GM12878 (cell line): ENCODE results near the gene AADAT. TPM values are rescaled to one million over a fixed set of nuclear protein-coding genes. Genes with fewer than 3 reads are reported as not detected.
"Not testable (repeated sequence)": the region's sequence is repeated elsewhere in the genome, so short reads cannot be mapped to it uniquely, and the experiment has no call there.

Experiments used
- ATAC-seq: fragments of 200-7000 bp; cut with Tn5 transposase; 3 replicates; pipeline ENCODE4 v1.9.1; 2020; ENCODE audit warnings: mild to moderate bottlenecking, moderate library complexity
- BruUV-seq: library from RNA; stranded (reverse); fragments of 400-500 nt; replicated peaks from 2 replicates; lab custom pipeline; 2021; lab: Mats Ljungman, UMichigan
- CTCF ChIA-PET: fragments of 300-600 bp; sonication (Branson Sonifier 250); formaldehyde crosslinking; extraction: SDS; loops from one replicate; lab custom pipeline; 2021; ENCODE audit warnings: inconsistent platforms; lab: Yijun Ruan, JAX
- POLR2A ChIA-PET: fragments of 350-600 bp; formaldehyde crosslinking; extraction: SDS; loops from one replicate; lab custom pipeline; 2021; ENCODE audit warnings: inconsistent platforms; lab: Charles Lee
- RAD21 ChIA-PET: fragments of 300-600 bp; sonication (Branson Sonifier 250); formaldehyde crosslinking; loops from one replicate; lab custom pipeline; 2023; ENCODE audit warnings: antibody characterized with exemption; ENCODE audit not compliant: unreplicated experiment; lab: Charles Lee
- SMC1A ChIA-PET: fragments of 300-600 bp; sonication (Branson Sonifier 250); formaldehyde crosslinking; loops from one replicate; lab custom pipeline; 2023; ENCODE audit not compliant: unreplicated experiment, uncharacterized antibody; lab: Charles Lee
- DNase-seq: peaks from one replicate; pipeline ENCODE4 v3.0.0-alpha.2; 2011; ENCODE audit warnings: low read depth, low spot score
- FAIRE-seq: peaks from 3 replicates; lab custom pipeline; 2011; peaks lifted over from hg19 to GRCh38; lab: Jason Lieb, UNC
- H2AFZ ChIP-seq: 2 replicates; pipeline ENCODE4 v1.6.0; 2011; ENCODE audit warnings: low read depth, low read length, control low read depth; ENCODE audit not compliant: control insufficient read depth
- H3K27ac ChIP-seq: 2 replicates; pipeline ENCODE4 v1.5.1; 2011; ENCODE audit warnings: control low read depth; ENCODE audit not compliant: control insufficient read depth, insufficient read depth
- H3K27me3 ChIP-seq, 2 experiments: replicated peaks in 1 of 2; 2 replicates each; pipeline versions ENCODE4 v1.6.0 to v1.6.1; 2011; ENCODE audit warnings: low read length in 1 of 2; ENCODE audit not compliant: control insufficient read depth in 2 of 2, insufficient read depth in 2 of 2
- H3K36me3 ChIP-seq, 2 experiments: 2 replicates each; pipeline ENCODE4 v1.5.1; 2011; ENCODE audit warnings: low read length in 1 of 2; ENCODE audit not compliant: control insufficient read depth in 2 of 2, insufficient read depth in 2 of 2
- H3K4me1 ChIP-seq: 2 replicates; pipeline ENCODE4 v1.6.1; 2011; ENCODE audit warnings: mild to moderate bottlenecking, low read length, moderate library complexity, mixed read lengths; ENCODE audit not compliant: control insufficient read depth, insufficient read depth
- H3K4me2 ChIP-seq: 2 replicates; pipeline ENCODE4 v1.6.0; 2011; ENCODE audit warnings: control low read depth; ENCODE audit not compliant: control insufficient read depth, insufficient read depth
- H3K4me3 ChIP-seq: fragments of 200-600 bp; sonication (generic); 2 replicates; pipeline ENCODE4 v1.5.1; 2016
- H3K79me2 ChIP-seq: 2 replicates; pipeline ENCODE4 v1.6.0; 2011; ENCODE audit warnings: low read length; ENCODE audit not compliant: control insufficient read depth, insufficient read depth
- H3K9ac ChIP-seq: 2 replicates; pipeline ENCODE4 v1.8.0; 2011; ENCODE audit warnings: low read length, control low read depth, mixed read lengths; ENCODE audit not compliant: control insufficient read depth, insufficient read depth
- H3K9me3 ChIP-seq: replicated peaks from 3 replicates; pipeline ENCODE4 v1.5.1; 2011; ENCODE audit warnings: mild to moderate bottlenecking, low read length; ENCODE audit not compliant: control insufficient read depth, insufficient read depth
- H4K20me1 ChIP-seq: 2 replicates; pipeline ENCODE4 v1.6.0; 2011; ENCODE audit not compliant: control insufficient read depth, insufficient read depth
- NR2C2 ChIP-seq: IDR thresholded peaks from 2 replicates; pipeline ENCODE4 v1.6.1; 2011; ENCODE audit warnings: borderline replicate concordance, low read depth; ENCODE audit not compliant: control insufficient read depth, insufficient read length
- TBL1XR1 ChIP-seq: IDR thresholded peaks from 2 replicates; pipeline ENCODE4 v1.6.1; 2012; ENCODE audit warnings: low read depth, low read length, improper control_type of control experiment
- USF1 ChIP-seq: IDR thresholded peaks from 2 replicates; pipeline ENCODE4 v1.6.1; 2011; ENCODE audit warnings: borderline replicate concordance, low read depth, mild to moderate bottlenecking, moderate library complexity, mixed read lengths, low read length; ENCODE audit not compliant: insufficient read depth; ENCODE audit errors: extremely low read length
- ZBTB11 ChIP-seq: fragments of 450-650 bp; formaldehyde crosslinking; IDR thresholded peaks from 2 replicates; pipeline ENCODE4 v1.5.0; 2022; ENCODE audit warnings: mild to moderate bottlenecking, missing genetic modification characterization
- ZBTB4 ChIP-seq: fragments of 450-650 bp; formaldehyde crosslinking; IDR thresholded peaks from 2 replicates; pipeline ENCODE4 v1.4.0; 2022; ENCODE audit warnings: mild to moderate bottlenecking, moderate library complexity
- WGBS: methylation state at CpG from one replicate; pipeline ENCODE4 v1.1.6; 2016; ENCODE audit warnings: low lambda C conversion rate; ENCODE audit not compliant: insufficient replicate concordance, insufficient coverage; ENCODE audit errors: missing lambda C conversion rate; 5-methylcytosine and 5-hydroxymethylcytosine counted together
- in situ Hi-C: fragments of 300-500 bp; cut with MboI; formaldehyde crosslinking; loops from 9 replicates; pipeline ENCODE4 v1.14.3; 2018; ENCODE audit warnings: mixed read lengths
- intact Hi-C: fragments of 100-400 bp; cut with micrococcal nuclease; formaldehyde crosslinking; loops from one replicate; pipeline ENCODE4 v1.14.2; 2022; ENCODE audit not compliant: unreplicated experiment
- polyA plus RNA-seq, 11 experiments: library from polyadenylated mRNA; depleted of rRNA in 4 of 11; unstranded in 6 of 11; stranded (reverse) in 5 of 11; fragments of >200 nt; fragmentation: Nextera tagmentation in 4 of 11; fragmentation: Illumina TruSeq in 1 of 11; extraction: Ambion mirVana in 4 of 11; extraction: Trizol in 1 of 11; gene quantifications; 1 replicate in 1 of 11; 2 replicates in 10 of 11; pipeline versions ENCODE4 v1.2.1 to v1.2.3, GENCODE V29; 2011 to 2016; ENCODE audit warnings: inconsistent platforms in 2 of 11, missing spikeins in 2 of 11, low read depth in 1 of 11
- total RNA-seq, 4 experiments: library from RNA; depleted of rRNA in 3 of 4; stranded (reverse); fragments of >200 nt in 3 of 4; fragmentation: Illumina TruSeq in 1 of 4; extraction: Trizol in 1 of 4; gene quantifications; 2 replicates each; pipeline versions ENCODE4 v1.2.1 to v1.2.3, GENCODE V29; 2013 to 2021

AADAT gene
- total and polyA plus RNA-seq, 10 of the 15 experiments (the other 5 are each of a cell fraction or from before 2014, with no cell fraction given) = not detected

GRCh38 chr4:170114636-170115035 is 24.9 kb upstream of the AADAT start (continued):
- TF ChIP-seq ZBTB4 (CRISPR knock-in tag) = no peak
- TF ChIP-seq NR2C2 = no peak
- TF ChIP-seq USF1 = no peak
- no peak for TF ChIP-seq TBL1XR1
- no peak for TF ChIP-seq ZBTB11 (CRISPR knock-in tag)

- H3K36me3 ChIP-seq, in situ Hi-C loops, DNase-seq, SMC1A ChIA-PET, H3K9ac ChIP-seq, H3K9me3 ChIP-seq, H3K27ac ChIP-seq, H3K4me2 ChIP-seq, H3K4me3 ChIP-seq, POLR2A ChIA-PET, intact Hi-C loops, RAD21 ChIA-PET, H3K4me1 ChIP-seq, H2AFZ ChIP-seq, H3K27me3 ChIP-seq, ATAC-seq, H3K79me2 ChIP-seq, CTCF ChIA-PET, H4K20me1 ChIP-seq, FAIRE-seq, BruUV-seq: not testable (repeated sequence)
- 0% methylated on average over 1 of the region's 1 CpG for WGBS
Measured at GRCh38 chr4:170114183-170114582, 24.4 kb upstream of the AADAT start.
